ENCODE results near the gene ERCC6.

ERCC6 gene

DNA sequence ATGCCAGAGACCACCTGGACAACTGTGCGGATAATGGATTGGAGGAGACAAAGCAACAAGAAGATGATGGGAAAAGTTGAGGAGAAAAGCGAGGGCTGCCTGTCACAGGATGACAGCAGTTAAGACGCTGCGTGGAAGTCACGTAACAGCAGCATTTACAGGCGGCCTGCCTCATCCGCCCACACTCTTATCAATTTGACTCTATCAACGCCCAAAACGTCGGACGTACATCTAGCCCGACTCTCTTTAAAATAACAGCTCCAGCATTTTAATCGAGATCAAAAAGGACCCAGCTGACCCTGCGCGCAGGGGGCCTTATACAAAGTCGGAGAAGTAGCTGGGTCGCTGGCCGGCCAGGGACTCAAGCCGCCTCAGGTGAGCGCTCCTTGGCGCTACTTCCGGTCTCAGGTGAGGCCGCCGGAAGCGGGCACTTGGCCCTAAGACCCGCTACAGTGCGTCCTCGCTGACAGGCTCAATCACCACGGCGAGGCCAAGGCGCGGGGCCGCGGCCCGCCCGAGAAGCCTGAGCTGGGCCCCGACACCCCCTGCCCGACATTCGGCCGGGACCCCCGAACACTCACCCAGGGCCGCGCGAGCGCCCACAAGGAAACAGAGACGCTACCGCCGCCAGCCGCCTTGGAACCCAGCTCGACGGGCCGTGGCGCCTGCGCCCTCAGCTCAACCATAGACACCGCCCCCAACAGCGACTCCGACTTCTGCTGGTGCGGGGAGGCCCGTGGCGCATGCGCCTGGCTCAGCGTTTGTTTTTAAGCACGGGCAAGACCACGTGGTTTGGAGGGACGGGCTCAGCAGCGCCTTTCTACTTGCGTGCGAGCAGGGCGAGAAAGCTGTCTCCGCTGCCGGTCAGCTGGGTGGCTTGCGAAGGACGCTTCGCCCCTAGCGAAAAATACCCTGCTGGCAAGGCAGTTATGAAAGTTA lies at the start of gene ERCC6:
ERCC6 (minus strand) TSS at position 741 of the 939 bp plus-strand sequence.
- peak; percentile 94 to 96 for DNase-seq

DNA sequence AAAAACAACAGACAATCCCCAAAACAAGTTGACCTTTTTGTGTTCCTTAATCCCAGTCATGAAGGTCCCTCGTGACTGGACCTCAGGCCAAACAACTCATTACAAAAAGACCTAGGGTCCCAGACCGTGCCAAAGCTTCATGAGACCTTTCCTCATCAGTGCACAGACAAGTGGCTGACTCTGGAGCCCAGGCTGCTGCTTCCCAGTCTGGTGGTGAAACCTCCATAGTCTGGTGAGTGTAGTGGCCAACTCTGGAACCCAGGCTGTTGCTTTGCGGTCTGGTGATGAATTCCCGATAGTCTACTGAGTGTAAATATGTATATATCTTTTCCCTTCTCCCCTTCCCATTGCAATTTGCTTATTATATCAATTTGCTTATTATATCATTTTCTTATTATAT lies 49.1 kb upstream of the ERCC6 start:
- no peak for DNase-seq

DNA sequence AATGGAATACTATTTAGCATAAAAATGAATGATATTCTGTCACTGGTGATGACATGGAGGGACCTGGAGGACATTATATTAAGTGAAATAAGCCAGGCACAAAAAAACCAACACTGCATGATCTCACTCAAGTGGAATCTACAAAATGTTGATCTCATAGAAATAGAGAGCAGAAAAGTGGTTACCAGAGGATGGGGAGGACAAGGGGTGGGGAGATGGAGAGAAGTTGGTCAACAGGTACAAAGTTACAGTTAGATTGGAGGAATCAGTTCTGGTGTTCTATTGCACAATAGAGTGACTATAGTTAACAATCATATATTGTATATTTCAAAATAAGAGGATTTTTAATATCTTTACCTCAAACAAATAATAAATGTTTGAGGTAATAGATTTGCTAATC lies 46.5 kb upstream of the ERCC6 start:
- DNase-seq, result no peak

DNA sequence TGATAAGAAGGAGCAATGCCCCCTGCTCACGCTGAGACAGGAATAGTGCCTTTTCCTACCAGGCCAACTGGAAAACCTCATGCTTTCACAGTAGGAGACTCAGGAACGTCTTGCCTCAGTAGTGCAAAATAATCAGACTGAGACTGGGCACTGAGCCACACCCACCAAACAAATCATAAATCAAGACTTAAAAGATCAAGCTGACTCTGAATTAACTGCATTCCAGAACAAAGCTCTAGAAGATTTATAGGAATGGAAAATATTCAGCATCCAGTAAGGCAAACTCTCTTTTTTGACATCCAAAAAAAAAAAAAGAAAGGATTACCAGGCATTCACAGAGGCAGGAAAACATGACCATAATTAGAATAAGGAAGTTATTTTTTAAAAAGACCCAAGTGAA lies 40.7 kb upstream of the ERCC6 start:
- no peak for DNase-seq

DNA sequence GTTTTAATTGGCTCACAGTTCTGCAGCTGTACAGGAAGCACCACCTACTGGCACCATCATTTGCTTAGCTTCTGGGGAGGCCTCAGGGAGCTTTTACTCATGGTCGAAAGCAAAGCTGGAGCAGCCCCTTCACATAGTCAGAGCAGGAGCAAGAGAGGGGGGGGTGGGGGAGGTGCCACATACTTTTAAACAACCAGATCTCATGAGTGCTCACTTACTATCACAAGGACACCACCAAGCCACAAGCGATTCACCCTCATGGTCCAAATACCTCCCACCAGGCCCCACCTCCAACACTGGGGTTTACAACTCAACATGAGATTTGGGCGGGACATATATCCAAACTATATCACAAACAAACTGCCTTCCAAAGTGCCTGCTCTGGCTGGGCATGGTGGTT lies 39.5 kb upstream of the ERCC6 start:
- no peak for DNase-seq

DNA sequence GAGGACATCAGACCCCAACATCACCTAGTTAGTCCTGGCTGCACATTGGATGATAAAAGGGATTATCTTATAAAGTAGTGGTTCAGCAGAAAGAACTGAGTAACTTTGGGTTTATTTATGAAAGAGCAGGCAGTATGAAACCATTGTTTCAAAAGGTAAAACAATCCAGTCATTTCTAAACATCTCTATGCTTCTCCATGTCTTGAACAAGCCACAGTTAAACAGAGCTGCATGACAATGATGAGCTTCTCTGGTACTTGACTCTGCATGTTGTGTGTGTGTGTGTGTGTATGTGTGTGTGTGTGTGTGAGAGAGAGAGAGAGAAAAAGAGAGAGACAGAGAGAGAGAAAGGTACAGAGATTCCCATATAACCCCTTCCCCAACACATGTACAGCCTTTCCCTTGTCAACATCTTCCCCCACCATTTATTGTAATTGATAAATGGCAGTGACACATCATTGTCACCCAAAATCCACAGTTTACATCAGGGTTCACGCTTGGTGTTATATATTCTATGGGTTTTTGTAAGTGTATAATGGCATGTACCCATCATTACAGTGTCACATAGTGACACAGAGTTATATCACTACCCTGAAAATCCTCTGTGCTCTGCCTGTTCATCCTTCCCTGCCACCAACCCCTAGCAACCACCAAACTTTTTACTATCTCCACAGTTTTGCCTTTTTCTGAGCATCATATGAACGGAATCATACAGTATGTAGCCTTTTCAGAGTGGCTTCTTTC lies 38.4 kb upstream of the ERCC6 start:
- no peak for DNase-seq

DNA sequence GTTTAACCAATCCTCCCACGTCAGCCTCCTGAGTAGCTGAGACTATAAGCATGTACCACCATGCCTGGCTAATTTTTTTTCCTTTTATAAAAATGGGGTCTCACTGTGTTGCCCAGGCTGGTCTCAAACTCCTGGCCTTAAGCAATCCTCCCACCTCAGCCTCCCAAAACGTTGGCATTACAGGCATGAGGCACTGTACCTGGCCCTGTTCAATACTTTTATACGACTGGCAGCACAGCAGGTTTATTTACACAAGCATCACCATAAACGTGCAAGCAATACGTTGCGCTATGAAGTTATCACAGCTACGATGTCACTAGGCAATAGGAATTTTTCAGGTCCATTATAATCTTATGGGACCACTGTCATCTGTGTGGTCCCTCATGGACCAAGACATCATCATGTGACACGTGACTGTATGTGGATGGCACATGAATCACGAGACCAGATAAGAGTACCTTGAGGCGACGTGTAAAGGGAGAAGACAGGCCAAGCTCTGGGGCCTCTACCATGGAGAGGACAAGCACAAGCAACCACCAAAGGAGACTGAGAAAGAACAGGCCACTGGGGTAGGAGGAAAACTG lies 36.7 kb upstream of the ERCC6 start:
- DNase-seq, result no peak

DNA sequence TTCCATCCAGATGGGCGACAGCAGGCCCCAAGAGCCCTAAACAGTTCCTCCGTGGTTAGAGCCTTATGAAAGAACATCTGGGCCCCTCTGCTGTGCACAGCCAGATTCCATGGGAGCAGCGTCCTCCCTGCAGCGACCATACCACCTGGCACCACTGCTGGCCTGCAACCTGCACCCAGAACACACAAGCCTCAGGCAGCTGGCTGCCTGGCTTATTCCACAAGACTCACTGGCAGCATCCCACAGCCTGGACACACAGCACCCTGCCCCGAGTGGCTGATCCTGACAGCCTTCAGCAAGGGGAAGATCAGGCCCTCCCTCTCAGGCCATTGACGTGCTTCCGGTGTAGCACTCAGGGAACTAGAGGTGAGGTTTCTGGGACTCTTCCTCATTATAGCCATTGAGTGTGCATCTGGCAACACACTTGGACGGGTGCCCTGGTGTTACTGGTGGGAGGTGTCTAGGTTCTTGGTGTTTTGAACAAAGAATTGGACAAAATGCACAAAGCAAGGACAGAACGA lies 33.7 kb upstream of the ERCC6 start:
- no peak for DNase-seq

DNA sequence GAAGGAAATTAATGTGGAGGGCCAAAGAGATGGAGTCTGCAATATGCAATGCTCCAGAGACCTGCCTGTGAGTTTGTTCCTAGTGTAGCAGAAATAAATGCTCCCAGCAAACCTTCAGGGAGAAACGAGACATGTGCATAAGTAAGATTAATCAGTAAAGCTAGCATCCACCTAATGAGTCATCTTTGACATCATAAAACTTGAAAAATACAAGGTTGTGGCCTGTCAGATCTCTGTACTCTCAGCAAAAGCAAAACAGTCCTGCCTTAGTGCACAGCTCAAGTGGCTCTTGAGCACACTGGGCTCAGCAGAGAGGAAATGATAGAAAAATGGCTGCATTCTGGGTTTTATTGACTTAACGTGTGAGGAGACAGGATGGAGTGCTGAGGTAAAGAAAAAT lies 32.5 kb upstream of the ERCC6 start:
- DNase-seq, result no peak

DNA sequence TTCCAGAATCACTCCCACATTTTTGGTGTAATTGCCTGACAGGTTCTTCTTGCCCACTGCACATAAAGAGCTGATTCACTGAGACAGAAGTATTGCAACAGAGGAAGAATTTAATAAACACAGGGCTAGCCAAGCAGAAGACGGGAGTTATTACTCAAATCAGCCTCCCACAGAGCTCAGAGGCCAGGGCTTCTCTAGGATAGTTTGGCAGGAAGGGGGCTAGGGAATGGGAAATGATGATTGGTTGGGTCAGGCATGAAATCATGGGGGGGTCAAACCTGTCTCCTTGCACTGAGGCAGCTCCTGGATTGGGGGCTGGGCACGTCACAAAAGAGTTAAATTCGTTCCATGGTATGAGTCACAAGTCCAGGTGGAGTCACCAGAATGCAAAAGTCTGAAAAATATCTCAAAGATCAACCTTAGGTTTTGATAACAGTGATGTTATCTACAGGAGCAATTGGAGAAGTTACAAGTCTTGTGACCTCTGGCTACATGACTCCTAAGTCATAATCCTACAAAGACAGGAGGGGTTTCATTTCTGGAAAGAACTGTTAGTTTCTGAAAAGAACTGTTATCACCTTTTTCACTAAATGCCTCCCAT lies 30.2 kb upstream of the ERCC6 start:
- no peak for DNase-seq

DNA sequence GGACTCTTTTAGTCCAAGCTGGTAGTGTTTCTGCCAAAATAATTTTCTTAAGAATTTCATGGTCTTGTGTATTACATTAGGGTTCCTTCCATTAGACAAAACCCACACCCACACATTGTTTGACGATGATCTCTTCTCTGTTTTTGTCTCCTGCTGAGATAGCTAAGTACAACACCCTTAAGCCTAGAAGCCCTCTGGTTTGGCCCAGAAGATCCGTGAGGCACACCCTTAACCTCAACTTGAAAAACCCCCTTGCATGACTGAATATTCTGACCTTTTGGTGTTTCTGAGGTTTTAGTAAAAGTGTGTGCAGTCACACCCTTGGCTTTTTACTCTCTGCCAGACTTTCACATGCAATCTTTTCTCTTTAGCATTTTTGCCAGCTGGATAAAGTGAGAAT lies 29.3 kb upstream of the ERCC6 start:
- no peak for DNase-seq

DNA sequence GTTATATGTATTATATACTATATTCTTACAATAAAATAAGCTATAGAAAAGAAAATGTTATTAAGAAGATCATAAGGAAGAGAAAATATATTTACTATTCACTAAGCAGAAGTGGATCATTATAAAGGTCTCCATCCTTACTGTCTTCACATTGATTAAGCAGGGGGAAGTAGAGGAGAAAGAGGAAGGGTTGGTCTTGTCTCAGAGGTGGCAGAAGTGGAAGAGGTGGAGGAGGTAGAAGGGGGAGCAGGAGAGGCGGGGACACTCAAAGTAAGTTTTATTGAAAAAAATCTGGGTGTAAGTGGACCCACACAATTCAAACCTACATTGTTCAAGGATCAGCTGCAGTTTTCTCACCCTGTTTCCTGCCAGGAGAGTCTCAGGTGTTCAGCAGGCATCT lies 28.9 kb upstream of the ERCC6 start:
- DNase-seq, result no peak

DNA sequence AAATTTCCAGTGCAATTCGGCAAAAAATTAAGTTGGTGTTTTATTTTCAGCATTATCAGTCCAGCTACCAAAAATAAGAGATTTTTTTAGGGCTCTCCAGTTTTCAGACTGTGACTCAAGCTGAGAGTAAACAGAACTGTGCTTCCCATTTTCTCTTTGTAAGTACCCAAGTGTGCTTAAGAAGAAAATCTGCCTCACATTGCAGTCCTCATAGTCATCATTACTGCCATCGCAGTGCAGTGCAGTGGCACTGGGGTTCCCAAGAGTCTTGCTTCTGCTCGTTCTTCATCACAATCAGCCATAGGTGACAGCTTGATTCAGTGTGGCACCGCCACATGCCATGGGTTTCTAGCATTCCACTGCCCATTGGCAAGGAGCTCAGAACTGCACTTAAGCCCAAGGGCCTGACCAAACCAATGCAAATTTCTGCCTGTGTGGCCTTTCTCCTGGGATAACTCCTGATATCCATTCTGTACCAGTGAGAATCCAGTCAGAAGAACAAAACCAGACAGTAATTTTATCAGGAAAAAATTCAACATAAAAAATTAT lies 25.6 kb upstream of the ERCC6 start:
- DNase-seq, result no peak

DNA sequence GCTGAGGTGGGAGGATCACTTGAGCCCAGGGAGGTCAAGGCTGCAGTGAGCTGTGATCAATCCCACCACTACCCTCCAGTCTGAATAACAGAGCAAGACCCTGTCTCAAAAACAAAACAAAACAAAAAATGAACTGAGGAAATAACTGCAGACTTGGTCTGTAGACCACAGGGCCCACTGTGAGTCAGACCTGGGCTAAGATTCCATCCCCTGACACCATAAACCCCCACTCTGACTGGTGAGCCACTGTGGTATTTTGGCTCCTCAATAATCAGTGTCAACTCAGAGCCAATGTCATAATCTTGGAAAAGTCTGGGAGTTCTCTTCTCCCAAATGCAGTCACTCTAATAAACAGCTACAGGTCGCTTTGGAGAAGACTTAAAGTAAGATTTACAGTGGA lies 24.0 kb upstream of the ERCC6 start:
- no peak for DNase-seq

DNA sequence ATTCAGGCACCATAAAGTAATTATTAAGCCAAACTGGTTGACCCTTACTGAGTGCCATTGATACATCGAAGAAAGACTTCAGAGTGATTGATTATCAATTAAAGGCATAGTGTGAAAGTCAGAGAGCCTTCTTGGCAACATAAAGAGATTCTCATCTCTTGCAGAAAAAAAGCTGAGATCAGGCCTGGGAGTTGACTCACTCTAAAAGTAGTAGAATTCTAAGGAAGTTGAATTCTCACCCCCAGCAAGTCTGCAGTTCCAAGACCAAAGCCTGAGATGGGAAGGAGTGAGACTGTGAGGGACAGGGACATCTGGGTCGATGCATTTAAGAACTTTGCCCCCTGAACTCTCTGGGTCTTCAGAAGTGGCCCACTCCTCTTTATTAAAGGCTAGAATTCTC lies 21.6 kb upstream of the ERCC6 start:
- no peak for DNase-seq

DNA sequence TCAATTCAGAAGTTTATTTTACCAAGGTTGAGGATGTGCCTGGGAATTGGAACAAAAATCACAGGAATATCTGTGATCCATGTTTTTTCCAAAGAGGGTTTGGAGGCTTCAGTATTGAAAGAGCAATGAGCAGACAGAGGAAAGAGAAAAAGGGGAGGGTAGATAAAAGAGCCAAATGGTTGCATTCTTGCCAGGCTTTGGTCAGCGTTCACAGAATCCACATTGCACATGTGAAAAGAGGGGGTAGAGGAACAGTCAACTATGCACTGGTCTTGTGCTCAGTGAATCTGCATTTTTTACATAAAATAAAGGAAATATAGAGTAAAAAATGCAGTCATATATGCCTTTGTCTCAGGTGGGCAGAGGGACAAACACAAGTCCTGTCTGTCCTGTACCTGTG lies 20.6 kb upstream of the ERCC6 start:
- no peak for DNase-seq

DNA sequence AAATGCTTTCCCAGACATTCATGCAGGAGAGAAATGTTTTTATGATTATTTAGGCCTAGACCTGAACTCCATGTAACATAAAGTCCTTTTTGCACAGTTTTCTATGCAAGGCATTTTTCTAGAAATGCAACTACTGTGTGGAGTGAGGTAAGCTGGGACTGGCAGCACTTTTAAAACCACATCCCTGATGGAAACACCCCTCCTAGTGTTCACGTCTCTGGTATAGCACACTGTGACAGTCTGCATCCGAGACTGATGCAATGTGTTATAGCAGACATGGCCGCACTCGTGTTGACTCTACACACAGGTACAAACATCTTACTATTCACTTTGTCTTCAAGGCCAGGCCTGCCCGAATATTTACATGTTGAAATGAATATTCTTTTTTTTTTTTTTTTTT lies 19.3 kb upstream of the ERCC6 start:
- DNase-seq, result no peak

DNA sequence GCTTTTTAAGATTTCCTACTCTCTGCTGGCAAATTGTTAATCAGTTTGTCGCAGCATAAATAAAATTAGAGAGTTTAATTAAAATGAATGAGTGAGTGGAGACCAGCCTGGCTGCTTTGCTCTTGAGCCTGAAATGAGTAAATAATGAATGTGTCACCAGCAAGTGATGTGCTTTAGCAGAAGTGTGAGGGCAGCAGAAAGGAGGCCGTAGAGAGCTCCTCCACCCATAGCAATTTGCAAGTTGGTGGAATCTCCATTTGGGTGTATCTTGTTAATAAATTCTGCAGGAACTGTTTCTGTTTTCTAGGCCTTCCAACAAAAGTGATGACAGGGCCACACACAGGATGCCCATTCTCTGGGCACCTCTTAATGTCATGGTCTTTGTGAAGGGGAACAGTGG lies 18.8 kb upstream of the ERCC6 start:
- no peak for DNase-seq

DNA sequence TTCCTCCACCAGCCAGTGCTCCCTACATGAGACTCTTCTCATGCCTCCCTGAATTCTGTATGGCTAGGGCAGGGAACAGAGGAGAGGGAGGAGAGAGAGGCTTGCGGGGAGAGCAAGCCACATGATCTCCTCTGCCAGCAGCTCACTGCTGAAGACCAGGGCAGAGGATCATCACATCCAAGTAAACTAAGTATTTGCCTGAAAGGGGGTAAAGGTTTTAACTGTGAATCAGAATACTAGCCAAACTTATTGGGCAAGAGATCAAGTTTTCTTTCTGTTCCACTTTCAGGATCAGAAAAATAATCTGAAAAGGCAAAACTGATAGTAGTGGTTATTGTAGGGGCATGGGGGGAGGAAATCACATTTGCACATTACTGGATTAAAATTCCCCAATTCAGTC lies 17.8 kb upstream of the ERCC6 start:
- DNase-seq, result no peak

DNA sequence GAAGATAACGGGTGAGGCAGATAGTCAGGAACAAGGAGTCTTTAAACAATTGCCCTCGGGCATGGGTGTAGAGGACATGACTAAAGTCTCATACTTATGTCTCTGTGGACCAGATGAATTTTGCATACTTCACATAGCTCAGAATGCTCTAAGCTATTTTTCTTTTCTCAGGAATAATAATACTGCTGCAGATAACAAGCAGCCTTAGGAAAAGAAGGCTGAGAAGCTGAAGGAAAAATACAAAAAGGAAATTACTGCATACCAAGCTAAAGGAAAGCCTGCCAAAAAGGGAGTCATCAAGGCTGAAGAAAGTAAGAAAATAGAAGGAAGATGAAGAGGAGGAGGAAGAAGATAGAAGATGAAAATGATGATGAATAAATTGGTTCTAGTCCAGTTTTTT lies 13.4 kb upstream of the ERCC6 start:
- DNase-seq, result no peak

DNA sequence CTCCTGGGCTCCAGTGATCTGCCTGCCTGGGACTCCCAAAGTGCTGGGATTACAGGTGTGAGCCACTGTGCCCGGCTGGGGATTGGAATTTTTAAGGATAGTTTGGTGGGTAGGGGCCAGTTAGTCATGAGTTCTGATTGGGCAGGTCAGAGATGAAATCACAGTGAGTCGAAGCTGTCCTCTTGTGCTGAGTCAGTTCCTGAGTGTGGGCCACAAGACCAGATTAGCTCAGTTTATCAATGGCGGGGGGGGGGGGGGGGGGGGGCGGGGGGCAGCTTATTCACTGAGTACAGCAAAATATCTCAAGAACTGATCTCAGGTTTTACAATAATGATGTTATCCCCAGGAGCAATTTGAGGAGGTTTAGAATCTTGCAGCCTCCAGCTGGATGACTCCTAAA lies 11.6 kb upstream of the ERCC6 start:
- DNase-seq, result no peak

DNA sequence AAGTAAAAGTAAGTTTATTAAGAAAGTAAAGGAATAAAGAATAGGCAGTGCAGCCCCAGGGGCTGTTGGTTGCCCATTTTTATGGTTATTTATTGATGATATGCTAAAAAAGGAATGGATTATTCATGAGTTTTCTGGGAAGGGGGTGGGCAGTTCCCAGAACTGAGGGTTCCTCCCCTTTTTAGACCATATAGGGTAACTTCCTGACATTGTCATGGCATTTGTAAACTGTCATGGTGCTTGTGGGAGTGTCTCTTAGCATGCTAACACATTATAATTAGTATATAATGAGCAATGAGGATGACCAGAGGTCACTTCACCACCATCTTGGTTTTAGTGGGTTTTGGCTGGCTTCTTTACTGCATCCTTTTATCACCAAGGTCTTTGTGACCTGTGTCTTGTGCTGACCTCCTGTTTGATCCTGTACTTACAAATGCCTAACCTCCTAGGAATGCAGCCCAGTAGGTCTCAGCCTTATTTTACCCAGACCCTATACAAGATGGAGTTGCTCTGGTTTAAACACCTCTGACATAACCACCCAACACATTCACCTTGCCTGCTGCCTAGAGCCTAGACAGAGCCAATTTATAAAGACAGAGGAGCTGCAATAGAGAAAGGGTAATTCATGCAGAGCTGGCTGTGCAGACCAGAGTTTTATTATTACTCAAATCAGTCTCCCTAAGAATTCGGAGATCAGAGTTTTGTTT lies 10.9 kb upstream of the ERCC6 start:
- no peak for DNase-seq

Measured in stimulated activated CD4-positive, alpha-beta T cell treated with anti-CD3 and anti-CD28 coated beads, Interleukin-4, amount 100 ng/mL, for 4 hours (primary cell).